Activated CD4-positive, alpha-beta T cell treated with anti-CD3 and anti-CD28 coated beads for 1 hour (primary cell): ENCODE measurements around the gene KAZN.

Experiments used
- DNase-seq: peaks from one replicate; pipeline ENCODE4 v3.0.0-alpha.2; 2020

Gene KAZN

GRCh38 chr1:14994841-14995437 lies 396.5 kb downstream of the KAZN start:
- no peak for DNase-seq

- no peak for DNase-seq
Measured at GRCh38 chr1:14996133-14997050, 397.9 kb downstream of the KAZN start.

DNA sequence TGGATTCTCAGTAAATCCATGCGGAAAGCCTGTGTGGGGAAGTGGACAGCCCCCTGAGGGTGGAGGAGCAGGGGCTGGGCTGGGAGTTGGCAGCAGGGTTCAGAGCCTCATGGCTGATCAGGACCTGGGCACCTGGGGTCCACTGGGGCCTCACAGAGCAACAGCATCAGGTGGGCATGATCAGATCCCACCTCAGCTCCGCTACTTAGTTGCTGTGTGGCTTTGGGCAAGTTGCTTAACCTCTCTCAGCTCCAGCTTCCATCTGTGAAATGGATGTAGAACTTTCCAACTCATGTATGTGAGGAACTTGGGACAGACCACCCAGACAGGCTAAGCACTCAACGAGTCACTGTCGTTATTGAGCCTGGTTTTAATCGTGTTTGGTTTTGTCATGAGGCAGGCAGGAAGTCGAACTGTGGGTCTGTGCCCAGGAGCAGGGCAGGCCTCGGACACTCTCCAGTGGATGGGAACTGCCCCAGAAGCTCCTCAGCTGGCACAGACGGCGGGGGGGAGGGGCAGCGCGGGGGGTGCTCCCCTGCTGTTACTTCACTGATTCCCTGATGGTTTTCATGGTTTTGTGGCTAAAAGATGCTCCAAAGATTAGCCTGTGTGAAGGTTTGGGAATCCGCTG lies 399.3 kb downstream of the KAZN start:
- no peak for DNase-seq

DNA sequence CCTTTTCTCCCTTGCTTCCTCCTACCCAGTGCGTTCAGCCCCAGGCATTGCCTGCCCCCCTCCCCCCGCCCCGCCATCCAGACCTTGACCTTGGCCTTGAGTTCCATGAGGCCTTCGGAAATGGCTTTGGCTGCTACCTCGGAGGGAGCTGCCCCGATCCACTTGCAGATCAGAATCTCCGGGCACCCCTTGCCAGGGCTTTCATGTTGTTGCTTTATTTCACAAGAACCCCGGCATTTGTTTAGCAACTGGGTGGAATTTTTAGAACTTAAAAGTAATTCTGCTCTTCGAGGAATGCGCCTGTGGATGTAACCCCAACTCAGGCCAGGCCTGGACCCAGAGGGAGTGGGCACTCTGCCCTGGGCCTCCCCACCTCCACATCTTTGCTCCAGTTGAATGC lies 401.0 kb downstream of the KAZN start:
- no peak for DNase-seq

- no peak for DNase-seq
Measured at GRCh38 chr1:15000030-15000429, 401.5 kb downstream of the KAZN start.

DNA sequence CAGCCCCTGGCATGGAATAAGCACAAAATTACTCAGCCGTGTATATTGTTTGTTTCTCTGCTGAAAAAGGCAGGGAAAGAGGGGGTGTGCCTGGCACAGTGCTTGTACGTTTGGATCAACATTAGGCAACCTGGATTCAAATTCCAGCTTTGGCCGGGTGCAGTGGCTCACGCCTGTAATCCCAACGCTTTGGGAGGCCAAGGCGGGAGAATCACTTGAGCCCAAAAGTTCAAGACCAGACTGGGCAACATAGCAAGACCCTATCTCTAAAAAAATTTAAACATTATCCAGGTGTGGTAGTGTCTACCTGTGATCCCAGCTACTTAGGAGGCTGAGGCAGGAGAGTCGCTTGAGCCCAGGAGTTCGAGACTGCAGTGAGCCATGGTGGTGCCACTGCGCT lies 402.2 kb downstream of the KAZN start:
- DNase-seq: no peak

- no peak for DNase-seq
Measured at GRCh38 chr1:15001317-15001915, 402.9 kb downstream of the KAZN start.

DNA sequence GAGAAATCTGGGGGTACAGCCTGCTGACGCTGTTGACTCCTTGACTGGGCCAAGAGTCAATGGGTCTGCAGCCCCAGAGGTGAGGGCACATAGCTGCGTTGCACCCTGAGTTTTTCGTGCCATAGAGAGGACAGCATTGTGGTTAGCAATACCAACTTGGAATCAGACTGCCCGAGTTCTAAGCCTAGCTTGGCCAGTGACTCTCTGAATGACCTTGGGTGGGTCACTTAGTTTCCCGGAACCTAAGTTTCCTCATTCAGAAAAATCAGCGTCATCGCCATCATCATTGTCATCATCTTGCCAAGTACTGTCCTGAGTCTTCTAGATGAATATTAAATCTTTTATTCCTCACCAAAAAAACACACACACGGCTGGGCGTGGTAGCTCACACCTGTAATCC lies 403.8 kb downstream of the KAZN start:
- no peak for DNase-seq

- DNase-seq: no peak
Measured at GRCh38 chr1:15004396-15004795, 405.9 kb downstream of the KAZN start.

DNA sequence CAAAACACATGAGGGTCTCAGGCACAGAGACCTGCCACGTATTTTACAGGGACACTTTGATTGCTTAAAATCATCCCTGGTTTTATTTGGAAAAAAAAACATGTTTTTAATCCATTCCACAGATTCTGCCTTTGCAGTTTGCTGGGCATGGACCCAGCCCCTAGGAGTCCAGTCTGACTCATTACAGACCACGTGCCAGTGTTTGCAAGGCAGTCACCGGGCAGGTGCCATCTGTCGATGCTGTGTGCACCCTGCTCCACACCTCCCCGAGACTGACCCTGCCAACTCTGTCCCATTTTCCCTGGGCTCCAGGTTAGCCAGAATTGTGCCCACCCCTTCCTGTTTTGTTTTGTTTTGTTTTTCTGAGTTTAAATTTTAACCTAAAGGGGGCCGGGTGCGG lies 406.6 kb downstream of the KAZN start:
- DNase-seq: no peak

GRCh38 chr1:15007368-15007767 lies 408.9 kb downstream of the KAZN start:
- no peak for DNase-seq

DNA sequence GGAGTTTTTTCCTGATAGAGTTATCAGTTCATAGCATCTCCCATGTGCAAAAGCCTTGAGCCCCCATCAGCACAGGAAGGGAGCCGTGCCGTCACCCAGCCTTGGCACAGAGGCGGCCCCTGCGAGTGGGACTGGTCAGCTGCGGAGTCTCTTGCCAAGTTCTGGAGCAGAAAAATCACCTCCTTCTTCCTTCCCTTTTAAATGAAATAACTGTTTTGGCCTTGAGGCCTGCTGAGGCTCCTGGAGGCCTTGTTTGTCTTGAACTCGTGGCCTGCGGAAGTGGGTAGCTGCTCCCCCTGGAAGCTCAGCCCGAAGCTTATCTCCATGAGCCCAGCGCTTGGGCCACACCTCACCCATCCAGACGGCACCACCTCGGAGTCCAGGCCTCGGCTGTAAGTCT lies 409.4 kb downstream of the KAZN start:
- no peak for DNase-seq

GRCh38 chr1:15008783-15009729 lies 410.6 kb downstream of the KAZN start:
- DNase-seq: no peak

GRCh38 chr1:15011160-15011559 lies 412.7 kb downstream of the KAZN start:
- no peak for DNase-seq

DNA sequence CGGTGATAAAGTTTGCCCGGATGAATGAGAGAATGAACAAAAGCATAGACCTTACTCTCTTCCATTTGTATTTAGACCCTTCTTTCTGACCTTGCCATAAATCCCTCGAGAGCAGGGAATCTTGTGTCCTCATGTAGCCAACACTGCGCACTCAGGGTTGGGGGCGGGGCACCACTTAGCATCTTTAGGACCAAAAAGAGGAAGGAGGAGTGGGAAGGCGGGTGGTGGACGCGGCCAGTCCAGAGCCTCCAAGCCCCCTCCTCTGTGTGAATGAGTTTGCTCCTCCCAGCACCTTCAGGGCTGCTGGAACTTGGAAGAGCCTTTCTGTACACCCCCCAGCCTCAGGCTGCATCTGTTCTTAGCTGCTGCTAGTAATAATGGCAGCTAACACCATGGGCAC lies 413.2 kb downstream of the KAZN start:
- DNase-seq: no peak

- no peak for DNase-seq
Measured at GRCh38 chr1:15012822-15013221, 414.3 kb downstream of the KAZN start.

- no peak for DNase-seq
Measured at GRCh38 chr1:15013767-15014166, 415.3 kb downstream of the KAZN start.

DNA sequence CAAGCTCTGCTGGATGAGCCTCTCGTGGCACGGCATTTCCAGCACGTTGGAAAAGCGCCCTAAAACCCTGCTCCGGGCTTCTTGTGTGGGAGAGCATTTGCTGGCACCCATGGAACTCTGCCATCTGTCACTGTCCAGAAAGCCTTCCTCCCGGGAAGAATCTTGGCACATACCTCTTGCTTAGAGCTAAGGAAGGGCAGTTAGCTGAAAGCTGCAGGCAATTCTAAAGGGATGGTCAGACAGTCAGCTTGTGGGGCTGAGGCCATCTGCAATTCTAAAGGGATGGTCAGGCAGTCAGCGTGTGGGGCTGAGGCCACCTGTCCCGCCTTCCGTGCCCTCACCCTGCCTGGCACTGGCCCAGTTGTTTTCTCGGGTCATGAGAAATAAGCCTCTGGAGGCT lies 416.0 kb downstream of the KAZN start:
- no peak for DNase-seq

- no peak for DNase-seq
Measured at GRCh38 chr1:15016001-15016400, 417.5 kb downstream of the KAZN start.

- DNase-seq: no peak
Measured at GRCh38 chr1:15016526-15016925, 418.0 kb downstream of the KAZN start.

DNA sequence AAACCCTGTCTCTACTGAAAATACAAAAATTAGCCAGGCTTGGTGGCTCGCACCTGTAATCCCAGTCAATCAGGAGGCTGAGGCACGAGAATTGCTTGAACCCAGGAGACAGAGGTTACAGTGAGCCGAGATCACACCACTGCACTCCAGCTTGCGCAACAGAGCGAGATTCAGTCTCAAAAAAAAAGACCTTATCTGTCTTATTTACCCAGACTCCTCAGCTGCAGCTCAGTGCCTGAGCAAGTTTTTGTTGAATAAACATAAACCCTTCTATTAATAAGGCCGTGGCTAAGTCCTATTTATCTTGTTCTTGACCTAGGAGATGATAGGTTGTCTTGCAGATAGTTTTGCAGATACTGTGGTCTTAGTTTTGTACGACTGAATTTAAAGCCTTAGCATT lies 418.6 kb downstream of the KAZN start:
- no peak for DNase-seq

DNA sequence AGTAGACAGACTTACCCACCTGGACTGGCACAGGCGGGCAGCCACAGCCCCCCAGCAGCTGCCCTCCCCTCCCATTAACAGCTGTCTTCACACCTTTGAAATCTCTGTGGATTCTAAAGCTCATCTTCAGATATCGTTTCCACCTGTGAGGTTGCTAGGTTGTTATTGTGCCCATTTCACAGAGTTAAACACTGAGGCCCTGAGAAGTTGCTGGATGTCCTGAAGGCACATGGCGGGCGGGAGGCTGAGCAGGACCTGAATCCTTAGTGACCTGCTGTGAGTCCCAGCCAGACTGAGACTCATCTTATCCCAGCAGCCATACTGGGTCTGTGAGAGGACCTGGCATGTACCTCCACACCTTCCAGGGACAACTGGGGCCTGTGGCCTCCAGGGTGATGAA lies 420.3 kb downstream of the KAZN start:
- DNase-seq: no peak
